ENCODE results near the gene CILP.

CILP gene

GRCh38 chr15:65210770-65211481 is at the start of gene CILP:
Gene CILP, minus strand, starts transcription at chr15:65211473. Its CDS starts 1,718 bp downstream, at chr15:65209755.
- POLR2A ChIA-PET = interaction anchor here (1.1 to 2.7 kb wide), 2 partner anchors 26 to 94 kb away, joined by 3 to 8 read pairs; partner anchors contain the start of genes CLPX and RNU5B-1
- no peak for DNase-seq (ENCODE audit: extremely low spot score)
- CTCF ChIA-PET = interaction anchor here (1.6 kb wide), 1 partner anchor 35 kb away, joined by 8 read pairs; no protein-coding TSS in a partner anchor
- TF ChIP-seq FOXK2 (IDR thresholded peaks at IDR 0.05) (no peak), ELF4 (IDR thresholded peaks at IDR 0.05) (no peak), FOXA1 (IDR thresholded peaks at IDR 0.05) (no peak), L3MBTL2 (conservative IDR thresholded peaks at IDR 0.05) (no peak)

- POLR2A ChIA-PET = no interaction called here
- TF ChIP-seq NFRKB (IDR thresholded peaks at IDR 0.05) (no peak), ELF4 (IDR thresholded peaks at IDR 0.05) (no peak), SP1 (IDR thresholded peaks at IDR 0.05) (no peak), FOXM1 (IDR thresholded peaks at IDR 0.05; ENCODE audit: borderline replicate concordance) (no peak), L3MBTL2 (conservative IDR thresholded peaks at IDR 0.05) (no peak), FOXA1 (IDR thresholded peaks at IDR 0.05) (no peak), CTBP1 (IDR thresholded peaks at IDR 0.05; ENCODE audit: borderline replicate concordance) (no peak), ZNF384 (IDR thresholded peaks at IDR 0.05) (no peak), FOXK2 (IDR thresholded peaks at IDR 0.05) (no peak), ARNT (IDR thresholded peaks at IDR 0.05) (no peak), BHLHE40 (IDR thresholded peaks at IDR 0.05; ENCODE audit: borderline replicate concordance) (no peak), LEF1 (IDR thresholded peaks at IDR 0.05; ENCODE audit: borderline replicate concordance) (no peak), PKNOX1 (IDR thresholded peaks at IDR 0.05) (no peak), HDGF (IDR thresholded peaks at IDR 0.05; ENCODE audit: borderline replicate concordance) (no peak), SUZ12 (IDR thresholded peaks at IDR 0.05) (no peak), TARDBP (IDR thresholded peaks at IDR 0.05) (no peak)
- CTCF ChIA-PET = no interaction called here
- DNase-seq (ENCODE audit: extremely low spot score) = no peak
Observed at GRCh38 chr15:65260968-65261367, 49.7 kb upstream of the CILP start.

GRCh38 chr15:65259367-65259797 is 48.1 kb upstream of the CILP start:
- no peak for DNase-seq (ENCODE audit: extremely low spot score)
- TF ChIP-seq PKNOX1 (IDR thresholded peaks at IDR 0.05) (no peak), FOXM1 (IDR thresholded peaks at IDR 0.05; ENCODE audit: borderline replicate concordance) (no peak)
- ChIA-PET CTCF (interaction anchor here (0.6 to 1.2 kb wide), 3 partner anchors 11 to 185 kb away, joined by 3 to 4 read pairs (median 3); no protein-coding TSS in a partner anchor), POLR2A (interaction anchor here (1.1 kb wide), 1 partner anchor 27 kb away, joined by 4 read pairs; the partner anchor contains the start of gene PARP16)

DNA sequence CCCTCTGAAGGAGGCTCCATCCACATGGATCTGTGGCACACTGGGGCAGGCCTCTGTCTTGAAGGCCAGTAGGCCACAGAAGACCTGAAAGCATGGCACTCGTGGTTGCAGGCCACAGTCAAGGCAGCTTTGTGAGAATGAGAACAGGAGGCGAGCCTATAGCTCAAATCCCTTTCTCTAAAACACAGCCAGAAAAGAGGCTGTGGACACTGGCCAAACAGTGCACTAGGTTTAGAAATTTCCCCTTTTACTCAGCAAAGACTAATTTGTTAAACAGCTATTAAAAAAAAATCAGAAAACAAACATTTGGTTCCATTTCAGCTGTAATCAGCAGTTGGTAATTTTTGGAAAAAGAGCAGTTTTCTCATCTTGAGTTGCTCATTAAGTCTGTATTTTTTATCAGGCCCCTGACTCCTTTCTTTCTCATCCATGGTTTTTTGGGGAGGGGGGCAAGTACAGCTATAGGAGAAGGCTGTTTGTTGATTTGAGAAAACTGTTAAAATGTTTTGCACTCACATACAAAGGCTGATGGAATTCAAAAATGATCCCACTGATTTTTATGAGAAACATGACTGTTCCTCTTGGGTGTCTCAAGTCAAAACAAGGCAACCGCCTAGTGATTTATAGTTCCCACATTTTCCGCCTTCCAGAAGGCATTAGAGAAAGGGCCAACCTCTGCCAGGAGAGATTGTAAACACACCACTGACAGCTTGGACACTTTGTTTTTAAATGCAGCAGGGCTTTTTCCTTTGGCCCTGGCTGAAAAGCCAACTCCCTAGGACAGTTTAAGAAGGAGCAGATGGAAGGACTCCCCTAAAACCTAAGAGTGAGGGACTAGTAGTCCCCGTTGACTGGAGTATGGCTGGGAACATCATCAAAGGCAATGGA is 47.3 kb upstream of the CILP start:
- no peak for DNase-seq (ENCODE audit: extremely low spot score)
- ChIA-PET POLR2A (no interaction called here), CTCF (interaction anchor here (0.6 kb wide), 1 partner anchor 185 kb away, joined by 3 read pairs; no protein-coding TSS in a partner anchor)
- TF ChIP-seq NFRKB (IDR thresholded peaks at IDR 0.05) (no peak), PKNOX1 (IDR thresholded peaks at IDR 0.05) (peak; percentile 52)

GRCh38 chr15:65255486-65256140 is 44.3 kb upstream of the CILP start:
- no peak for DNase-seq (ENCODE audit: extremely low spot score)
- ChIA-PET CTCF (no interaction called here), POLR2A (no interaction called here)
- TF ChIP-seq HDGF (IDR thresholded peaks at IDR 0.05; ENCODE audit: borderline replicate concordance) (no peak), NFRKB (IDR thresholded peaks at IDR 0.05) (no peak), TARDBP (IDR thresholded peaks at IDR 0.05) (no peak), SP1 (IDR thresholded peaks at IDR 0.05) (no peak), L3MBTL2 (conservative IDR thresholded peaks at IDR 0.05) (no peak), CTBP1 (IDR thresholded peaks at IDR 0.05; ENCODE audit: borderline replicate concordance) (no peak), ARNT (IDR thresholded peaks at IDR 0.05) (no peak), ELF4 (IDR thresholded peaks at IDR 0.05) (no peak), ZNF384 (IDR thresholded peaks at IDR 0.05) (no peak), LEF1 (IDR thresholded peaks at IDR 0.05; ENCODE audit: borderline replicate concordance) (no peak), PKNOX1 (IDR thresholded peaks at IDR 0.05) (no peak), FOXK2 (IDR thresholded peaks at IDR 0.05) (no peak)

Data from HEK293T (cell line).